Body of pancreas (tissue), 4 donors: ENCODE measurements around the gene SHROOM2.

Experiments
- POLR2A ChIP-seq, 3 donors: fragments of 450-650 bp; IDR thresholded peaks; one replicate each; pipeline ENCODE4 v1.6.1; 2016; ENCODE audit warnings: antibody characterized with exemption in 3 of 3, mild to moderate bottlenecking in 2 of 3
- TF ChIP-seq, protein P1 (sequence below), 7 experiments: fragments of 450-650 bp in 4 of 7; fragments of 200-600 bp in 3 of 7; sonication (generic) in 3 of 7; IDR thresholded peaks; one replicate each; pipeline ENCODE4 v1.5.1; 2016 to 2019; ENCODE audit warnings: antibody characterized with exemption in 7 of 7

DNA sequence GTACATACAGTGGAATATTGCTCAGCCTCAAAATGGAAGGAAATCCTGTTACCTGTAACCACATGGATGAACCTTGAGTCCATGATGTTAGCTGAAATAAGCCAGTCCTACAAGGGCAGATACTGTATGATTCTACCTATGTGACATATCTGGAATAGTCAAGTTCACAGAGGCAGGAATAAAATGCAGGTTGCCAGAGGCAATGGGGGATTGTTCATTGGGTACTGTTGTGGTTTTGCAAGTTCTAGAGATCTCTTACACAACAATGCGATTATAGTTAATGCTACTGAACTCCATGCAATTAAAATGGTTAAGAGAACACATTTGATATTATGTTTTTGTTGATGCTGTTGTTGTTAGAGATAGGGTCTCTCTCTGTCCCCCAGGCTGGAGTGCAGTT lies 74.6 kb downstream of the SHROOM2 start:
- TF ChIP-seq, protein P1, sequence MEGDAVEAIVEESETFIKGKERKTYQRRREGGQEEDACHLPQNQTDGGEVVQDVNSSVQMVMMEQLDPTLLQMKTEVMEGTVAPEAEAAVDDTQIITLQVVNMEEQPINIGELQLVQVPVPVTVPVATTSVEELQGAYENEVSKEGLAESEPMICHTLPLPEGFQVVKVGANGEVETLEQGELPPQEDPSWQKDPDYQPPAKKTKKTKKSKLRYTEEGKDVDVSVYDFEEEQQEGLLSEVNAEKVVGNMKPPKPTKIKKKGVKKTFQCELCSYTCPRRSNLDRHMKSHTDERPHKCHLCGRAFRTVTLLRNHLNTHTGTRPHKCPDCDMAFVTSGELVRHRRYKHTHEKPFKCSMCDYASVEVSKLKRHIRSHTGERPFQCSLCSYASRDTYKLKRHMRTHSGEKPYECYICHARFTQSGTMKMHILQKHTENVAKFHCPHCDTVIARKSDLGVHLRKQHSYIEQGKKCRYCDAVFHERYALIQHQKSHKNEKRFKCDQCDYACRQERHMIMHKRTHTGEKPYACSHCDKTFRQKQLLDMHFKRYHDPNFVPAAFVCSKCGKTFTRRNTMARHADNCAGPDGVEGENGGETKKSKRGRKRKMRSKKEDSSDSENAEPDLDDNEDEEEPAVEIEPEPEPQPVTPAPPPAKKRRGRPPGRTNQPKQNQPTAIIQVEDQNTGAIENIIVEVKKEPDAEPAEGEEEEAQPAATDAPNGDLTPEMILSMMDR (IDR thresholded peaks at IDR 0.05), result no peak
- no peak for TF ChIP-seq POLR2A (IDR thresholded peaks at IDR 0.05)
